Keratinocyte (primary cell): ENCODE data around the gene OR13J1. TPM values are rescaled to one million over a fixed set of nuclear protein-coding genes. Genes with fewer than 3 reads are reported as not detected.

Experiments
- DNase-seq: peaks from one replicate; pipeline ENCODE4 v3.0.0-alpha.2; 2011; ENCODE audit warnings: low read depth, missing footprints, low spot score
- FAIRE-seq: peaks from 2 replicates; lab custom pipeline; 2011; peaks lifted over from hg19 to GRCh38; lab: Jason Lieb, UNC
- H2AFZ ChIP-seq: 2 replicates; pipeline ENCODE4 v1.6.0; 2012; ENCODE audit warnings: low read length, control low read depth, inconsistent platforms; ENCODE audit not compliant: control insufficient read depth
- H3K27ac ChIP-seq: 2 replicates; pipeline ENCODE4 v1.5.1; 2011; ENCODE audit warnings: low read length; ENCODE audit not compliant: control insufficient read depth, insufficient read depth
- H3K27me3 ChIP-seq: 3 replicates; pipeline ENCODE4 v1.6.0; 2011; ENCODE audit warnings: low read length; ENCODE audit not compliant: control insufficient read depth, insufficient read depth; ENCODE audit errors: extremely low read depth
- H3K36me3 ChIP-seq, 2 experiments: 2 replicates in 1 of 2; 3 replicates in 1 of 2; pipeline ENCODE4 v1.5.1; 2011; ENCODE audit warnings: low read length in 2 of 2, mild to moderate bottlenecking in 1 of 2; ENCODE audit not compliant: control insufficient read depth in 2 of 2, insufficient read depth in 2 of 2; ENCODE audit errors: extremely low read depth in 1 of 2
- H3K4me1 ChIP-seq: 3 replicates; pipeline ENCODE4 v1.5.1; 2011; ENCODE audit warnings: low read length; ENCODE audit not compliant: control insufficient read depth, insufficient read depth; ENCODE audit errors: extremely low read depth
- H3K4me2 ChIP-seq: 3 replicates; pipeline ENCODE4 v1.6.0; 2011; ENCODE audit warnings: low read depth, low read length; ENCODE audit not compliant: control insufficient read depth, insufficient read depth; ENCODE audit errors: extremely low read depth
- H3K4me3 ChIP-seq, 3 experiments: fragments of 200-600 bp in 1 of 3; sonication (generic) in 1 of 3; 2 replicates in 2 of 3; 3 replicates in 1 of 3; pipeline ENCODE4 v1.5.1; 2011 to 2016; ENCODE audit warnings: low read length in 3 of 3, mild to moderate bottlenecking in 3 of 3, control low read depth in 2 of 3, inconsistent platforms in 1 of 3, low read depth in 1 of 3, mixed read lengths in 1 of 3, mixed run types in 1 of 3, moderate library complexity in 1 of 3; ENCODE audit not compliant: control insufficient read depth in 2 of 3, insufficient read depth in 2 of 3; ENCODE audit errors: extremely low read depth in 1 of 3
- H3K79me2 ChIP-seq: 2 replicates; pipeline ENCODE4 v1.6.0; 2012; ENCODE audit warnings: low read length; ENCODE audit not compliant: control insufficient read depth, insufficient read depth
- H3K9ac ChIP-seq: 3 replicates; pipeline ENCODE4 v1.6.0; 2011; ENCODE audit warnings: low read length; ENCODE audit not compliant: control insufficient read depth, insufficient read depth; ENCODE audit errors: extremely low read depth
- H3K9me1 ChIP-seq: 3 replicates; pipeline ENCODE4 v1.6.0; 2011; ENCODE audit warnings: low read length; ENCODE audit not compliant: control insufficient read depth, insufficient read depth; ENCODE audit errors: extremely low read depth
- H3K9me3 ChIP-seq: 2 replicates; pipeline ENCODE4 v1.5.1; 2012; ENCODE audit warnings: low read depth, low read length; ENCODE audit not compliant: control insufficient read depth
- H4K20me1 ChIP-seq: 3 replicates; pipeline ENCODE4 v1.6.0; 2011; ENCODE audit warnings: low read length; ENCODE audit not compliant: control insufficient read depth, insufficient read depth; ENCODE audit errors: extremely low read depth
- CTCF ChIP-seq, 3 experiments: IDR thresholded peaks in 1 of 3; conservative IDR thresholded peaks in 1 of 3; optimal IDR thresholded peaks in 1 of 3; 2 replicates in 2 of 3; 3 replicates in 1 of 3; pipeline versions ENCODE3 to v1.5.1; 2011; ENCODE audit warnings: low read length in 3 of 3, mild to moderate bottlenecking in 3 of 3, moderate library complexity in 2 of 3, control low read depth in 1 of 3, inconsistent platforms in 1 of 3; ENCODE audit not compliant: insufficient read depth in 2 of 3; ENCODE audit errors: extremely low read depth in 1 of 3
- EZH2 ChIP-seq: IDR thresholded peaks from one replicate; pipeline ENCODE4 v1.6.1; 2012; ENCODE audit warnings: inconsistent platforms, mild to moderate bottlenecking, low read length, moderate library complexity
- dilution Hi-C: fragments of 300-500 bp; cut with MboI; formaldehyde crosslinking; loops from one replicate; pipeline ENCODE4 v1.7.0; 2020; ENCODE audit warnings: low sequenced_read_pairs; ENCODE audit not compliant: extremely low pct_ligation_motif_present
- polyA plus RNA-seq, 5 experiments: library from polyadenylated mRNA; depleted of rRNA in 3 of 5; stranded (reverse) in 3 of 5; stranded (forward) in 1 of 5; unstranded in 1 of 5; fragments of >200 nt; gene quantifications; 1 replicate in 1 of 5; 2 replicates in 3 of 5; 3 replicates in 1 of 5; pipeline versions ENCODE4 v1.2.1 to v1.2.3, GENCODE V29; 2011 to 2012; ENCODE audit warnings: missing spikeins in 2 of 5, low read depth in 1 of 5, low replicate concordance in 1 of 5

The OR13J1 gene
- polyA plus RNA-seq, 1 donor (not counting 4 experiments of a cell fraction or from before 2014, with no cell fraction given), result not detected

DNA sequence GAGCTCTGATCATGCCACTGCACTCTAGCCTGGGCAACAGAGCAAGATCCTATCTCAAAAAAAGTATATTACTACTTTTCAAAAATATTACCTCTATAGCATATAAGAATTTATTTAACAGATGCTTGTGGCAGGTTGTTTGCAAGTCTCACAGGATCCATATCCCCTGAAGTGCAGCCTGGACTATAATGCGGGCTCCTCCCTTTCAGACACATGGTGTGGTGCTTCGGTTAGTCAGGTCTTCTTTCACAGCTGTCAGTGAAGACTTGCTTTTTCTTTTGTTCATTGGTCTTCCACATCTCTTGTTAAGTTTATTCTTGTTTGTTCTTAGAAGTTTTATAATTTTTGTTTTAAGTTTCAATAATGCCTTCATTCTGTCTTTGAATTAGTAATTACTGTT, 26.4 kb upstream of the OR13J1 start:
- Histone ChIP-seq H3K9me3 (no peaks in the 10 kb centered on the region), H3K4me3 (no peak overlapping the region), H3K4me2 (no peak overlapping the region), H3K27me3 (no peaks in the 10 kb centered on the region), H4K20me1 (no peaks in the 10 kb centered on the region), H3K79me2 (no peaks in the 10 kb centered on the region), H3K9me1 (no peaks in the 10 kb centered on the region), H3K9ac (no peak overlapping the region), H2AFZ (no peak overlapping the region), H3K4me1 (no peaks in the 10 kb centered on the region), H3K27ac (no peak overlapping the region), H3K36me3 (no peaks in the 10 kb centered on the region)
- no peak for DNase-seq
- no peak for TF ChIP-seq EZH2
- no peak for TF ChIP-seq CTCF (optimal IDR thresholded peaks at IDR 0.05 in 1 of 3, IDR thresholded peaks at IDR 0.05 in 1 of 3, conservative IDR thresholded peaks at IDR 0.05 in 1 of 3; ENCODE audit: extremely low read depth in 1 of 3, insufficient read depth in 2 of 3, low read length in 3 of 3)
- FAIRE-seq, result no peak
- dilution Hi-C loops, result no loop called here

DNA sequence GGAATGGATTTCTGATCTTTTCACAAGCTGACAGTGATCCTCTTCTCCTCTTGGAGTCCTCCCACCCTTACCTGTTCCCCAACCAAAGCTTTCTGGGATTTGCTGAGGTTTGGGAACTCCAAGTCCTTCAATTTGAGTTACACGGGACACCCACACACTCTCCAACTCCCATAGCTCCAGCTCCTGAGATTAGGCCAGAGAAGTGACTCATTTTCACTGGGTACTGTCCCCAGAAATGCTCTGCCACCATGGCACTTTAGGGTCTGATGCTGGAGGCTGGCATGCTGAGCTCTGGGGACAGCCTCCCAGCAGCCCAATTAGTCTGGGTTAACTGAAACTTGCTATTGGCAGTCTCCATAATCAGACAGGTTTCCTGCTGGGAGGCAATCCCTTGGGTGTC, 21.9 kb upstream of the OR13J1 start:
- DNase-seq, result no peak
- Histone ChIP-seq H3K9me3 (no peaks in the 10 kb centered on the region), H3K79me2 (no peaks in the 10 kb centered on the region), H3K4me2 (no peak overlapping the region), H3K9ac (no peak overlapping the region), H4K20me1 (no peaks in the 10 kb centered on the region), H3K4me3 (no peak overlapping the region), H2AFZ (no peak overlapping the region), H3K27me3 (no peaks in the 10 kb centered on the region), H3K9me1 (no peaks in the 10 kb centered on the region), H3K27ac (no peak overlapping the region), H3K36me3 (no peaks in the 10 kb centered on the region), H3K4me1 (no peaks in the 10 kb centered on the region)
- FAIRE-seq, result no peak
- dilution Hi-C loops, result no loop called here
- TF ChIP-seq EZH2, result no peak
- TF ChIP-seq CTCF (optimal IDR thresholded peaks at IDR 0.05 in 1 of 3, IDR thresholded peaks at IDR 0.05 in 1 of 3, conservative IDR thresholded peaks at IDR 0.05 in 1 of 3; ENCODE audit: extremely low read depth in 1 of 3, insufficient read depth in 2 of 3, low read length in 3 of 3), result no peak
